OCI-LY3 (cell line): Measurements from ENCODE around the gene C3orf80.
A peak's percentile ranks its signal among the peaks of the same experiment; 100 is the strongest.

ENCODE experiments used
- H2AFZ ChIP-seq: fragments of 200-600, 300-600 bp; shearing (Covaris generic); 2 replicates; pipeline ENCODE4 v1.6.0; 2014; ENCODE audit warnings: antibody characterized with exemption, low read depth, low read length
- H3K27ac ChIP-seq: fragments of 200-600, 300-600 bp; sonication (generic); 2 replicates; pipeline ENCODE4 v1.5.1; 2014; ENCODE audit warnings: mild to moderate bottlenecking, low read length, moderate library complexity, mixed read lengths
- H3K27me3 ChIP-seq: fragments of 200-600, 300-600 bp; sonication (generic); 2 replicates; pipeline ENCODE4 v1.6.1; 2014; ENCODE audit warnings: low read depth, low read length, mixed read lengths
- H3K36me3 ChIP-seq: fragments of 200-600, 300-600 bp; sonication (generic); replicated peaks from 2 replicates; pipeline ENCODE3; 2014; ENCODE audit warnings: low read depth, low read length, mixed read lengths
- H3K4me1 ChIP-seq: fragments of 300-600, 200-600 bp; sonication (generic); 2 replicates; pipeline ENCODE4 v1.6.1; 2014; ENCODE audit warnings: low read length, mixed read lengths
- H3K4me2 ChIP-seq: fragments of 200-600, 300-600 bp; sonication (generic); 2 replicates; pipeline ENCODE4 v1.6.1; 2014; ENCODE audit warnings: low read length, mixed read lengths
- H3K4me3 ChIP-seq: fragments of 300-600, 200-600 bp; sonication (generic); 2 replicates; pipeline ENCODE4 v1.5.1; 2014; ENCODE audit warnings: antibody characterized with exemption, mild to moderate bottlenecking, low read length, moderate library complexity
- H3K79me2 ChIP-seq: fragments of 300-600, 200-600 bp; shearing (Covaris generic); 2 replicates; pipeline ENCODE4 v1.6.1; 2014; ENCODE audit warnings: mild to moderate bottlenecking, low read length, mixed read lengths
- H3K9ac ChIP-seq: fragments of 300-600, 200-600 bp; shearing (Covaris generic); 2 replicates; pipeline ENCODE4 v1.6.0; 2014; ENCODE audit warnings: mild to moderate bottlenecking, low read length, moderate library complexity
- H3K9me3 ChIP-seq: fragments of 200-600, 300-600 bp; shearing (Covaris generic); 2 replicates; pipeline ENCODE4 v1.6.1; 2014; ENCODE audit warnings: low read length, mixed read lengths; ENCODE audit not compliant: insufficient read depth
- H4K20me1 ChIP-seq: fragments of 200-600, 300-600 bp; sonication (generic); 2 replicates; pipeline ENCODE4 v1.6.1; 2016; ENCODE audit warnings: low read length, mixed read lengths; ENCODE audit not compliant: insufficient read depth
- EZH2phosphoT487 ChIP-seq: fragments of 200-600 bp; shearing (Covaris generic); IDR thresholded peaks from 2 replicates; pipeline ENCODE4 v1.6.1; 2018; ENCODE audit warnings: antibody characterized with exemption, mixed run types, low read depth
- TF ChIP-seq, protein P1 (sequence below): fragments of 200-600, 300-600 bp; sonication (generic); IDR thresholded peaks from 2 replicates; pipeline ENCODE4 v1.5.1; 2014; ENCODE audit warnings: antibody characterized with exemption, low read length, low read depth

The C3orf80 gene

DNA sequence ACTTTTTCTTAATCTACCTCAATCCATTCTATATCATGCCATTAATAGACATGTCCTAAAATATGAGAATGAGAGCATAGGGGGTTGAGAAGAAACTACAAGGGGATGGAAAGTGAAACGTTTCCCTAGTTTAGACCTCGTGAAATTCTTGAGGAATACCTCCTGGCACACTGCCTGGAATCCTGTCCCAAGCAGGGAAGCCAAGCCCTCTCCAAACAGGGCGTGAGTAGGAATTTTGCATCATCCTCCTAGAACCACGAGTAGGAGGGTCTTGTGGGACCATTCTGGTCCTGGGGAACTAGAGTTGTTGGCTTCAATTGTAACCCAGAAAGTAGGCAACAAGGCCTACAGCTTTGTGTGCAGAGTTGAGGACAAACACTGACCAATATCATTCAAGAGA is 19.6 kb upstream of the C3orf80 start:
- no peak overlapping the region for H3K9ac ChIP-seq
- H3K4me2 ChIP-seq: no peak overlapping the region
- no peaks in the 10 kb centered on the region for H3K9me3 ChIP-seq
- TF ChIP-seq, protein P1, sequence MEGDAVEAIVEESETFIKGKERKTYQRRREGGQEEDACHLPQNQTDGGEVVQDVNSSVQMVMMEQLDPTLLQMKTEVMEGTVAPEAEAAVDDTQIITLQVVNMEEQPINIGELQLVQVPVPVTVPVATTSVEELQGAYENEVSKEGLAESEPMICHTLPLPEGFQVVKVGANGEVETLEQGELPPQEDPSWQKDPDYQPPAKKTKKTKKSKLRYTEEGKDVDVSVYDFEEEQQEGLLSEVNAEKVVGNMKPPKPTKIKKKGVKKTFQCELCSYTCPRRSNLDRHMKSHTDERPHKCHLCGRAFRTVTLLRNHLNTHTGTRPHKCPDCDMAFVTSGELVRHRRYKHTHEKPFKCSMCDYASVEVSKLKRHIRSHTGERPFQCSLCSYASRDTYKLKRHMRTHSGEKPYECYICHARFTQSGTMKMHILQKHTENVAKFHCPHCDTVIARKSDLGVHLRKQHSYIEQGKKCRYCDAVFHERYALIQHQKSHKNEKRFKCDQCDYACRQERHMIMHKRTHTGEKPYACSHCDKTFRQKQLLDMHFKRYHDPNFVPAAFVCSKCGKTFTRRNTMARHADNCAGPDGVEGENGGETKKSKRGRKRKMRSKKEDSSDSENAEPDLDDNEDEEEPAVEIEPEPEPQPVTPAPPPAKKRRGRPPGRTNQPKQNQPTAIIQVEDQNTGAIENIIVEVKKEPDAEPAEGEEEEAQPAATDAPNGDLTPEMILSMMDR: no peak
- TF ChIP-seq EZH2phosphoT487: no peak
- H3K4me3 ChIP-seq: no peak overlapping the region
- no peaks in the 10 kb centered on the region for H3K79me2 ChIP-seq
- no peaks in the 10 kb centered on the region for H3K36me3 ChIP-seq
- no peaks in the 10 kb centered on the region for H3K27me3 ChIP-seq
- no peaks in the 10 kb centered on the region for H3K4me1 ChIP-seq
- no peaks in the 10 kb centered on the region for H4K20me1 ChIP-seq
- no peak overlapping the region for H3K27ac ChIP-seq
- H2AFZ ChIP-seq: no peak overlapping the region

DNA sequence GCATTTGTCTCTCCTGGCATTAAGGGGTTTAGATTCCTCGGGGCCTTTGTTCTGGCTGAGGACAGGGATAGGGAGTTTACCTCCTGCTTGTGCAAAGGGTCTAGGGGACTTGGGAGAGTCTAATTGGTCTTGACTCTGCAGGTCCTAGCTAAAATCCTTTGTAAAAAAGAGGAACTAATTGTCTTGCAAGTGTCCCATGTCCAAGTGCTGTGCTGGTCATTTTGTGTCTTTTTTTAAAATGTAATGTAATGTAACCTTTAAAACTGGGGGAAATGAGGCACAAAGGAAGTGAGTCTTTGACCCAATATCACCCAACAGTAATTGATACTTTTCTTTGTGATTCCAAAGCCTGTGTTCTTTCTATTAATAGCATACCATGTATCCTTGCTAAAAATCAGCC is 14.9 kb upstream of the C3orf80 start:
- Histone ChIP-seq H3K4me1 (no peaks in the 10 kb centered on the region), H3K27me3 (peaks cover 4% of the 10 kb centered on the region; the same call in 1 of the 2 replicates), H3K27ac (no peak overlapping the region), H3K9ac (no peak overlapping the region), H3K4me3 (no peak overlapping the region), H2AFZ (no peak overlapping the region), H4K20me1 (no peaks in the 10 kb centered on the region), H3K79me2 (no peaks in the 10 kb centered on the region), H3K9me3 (no peaks in the 10 kb centered on the region), H3K4me2 (no peak overlapping the region), H3K36me3 (no peaks in the 10 kb centered on the region)
- TF ChIP-seq, protein P1: no peak
- TF ChIP-seq EZH2phosphoT487: no peak

DNA sequence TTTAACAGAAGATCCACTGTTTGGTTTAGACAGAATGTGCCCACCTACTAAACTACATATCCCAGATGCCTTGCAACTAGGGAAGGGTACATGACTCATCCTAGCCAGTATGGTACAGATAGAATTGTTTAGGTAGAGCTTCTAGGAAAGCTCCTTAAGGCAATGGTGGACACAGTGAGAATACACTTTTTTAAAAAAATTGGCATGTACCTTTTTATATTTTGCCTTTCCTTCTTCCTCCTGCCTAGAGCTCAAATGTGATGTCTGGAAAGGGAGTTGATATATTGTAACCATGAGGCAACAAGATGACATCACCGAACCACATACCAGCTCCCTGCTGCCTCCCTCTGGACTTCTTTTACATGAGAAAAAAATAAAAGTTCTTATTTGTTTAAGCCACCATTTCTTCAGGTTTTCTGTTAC is 14.4 kb upstream of the C3orf80 start:
- no peak for TF ChIP-seq EZH2phosphoT487
- TF ChIP-seq, protein P1: peak; percentile 43
- Histone ChIP-seq H3K4me2 (no peak overlapping the region), H3K4me3 (no peak overlapping the region), H3K9me3 (no peaks in the 10 kb centered on the region), H3K9ac (no peak overlapping the region), H4K20me1 (no peaks in the 10 kb centered on the region), H3K27me3 (peaks cover 4% of the 10 kb centered on the region; the same call in 1 of the 2 replicates), H2AFZ (no peak overlapping the region), H3K27ac (no peak overlapping the region), H3K36me3 (no peaks in the 10 kb centered on the region), H3K79me2 (no peaks in the 10 kb centered on the region), H3K4me1 (no peaks in the 10 kb centered on the region)

DNA sequence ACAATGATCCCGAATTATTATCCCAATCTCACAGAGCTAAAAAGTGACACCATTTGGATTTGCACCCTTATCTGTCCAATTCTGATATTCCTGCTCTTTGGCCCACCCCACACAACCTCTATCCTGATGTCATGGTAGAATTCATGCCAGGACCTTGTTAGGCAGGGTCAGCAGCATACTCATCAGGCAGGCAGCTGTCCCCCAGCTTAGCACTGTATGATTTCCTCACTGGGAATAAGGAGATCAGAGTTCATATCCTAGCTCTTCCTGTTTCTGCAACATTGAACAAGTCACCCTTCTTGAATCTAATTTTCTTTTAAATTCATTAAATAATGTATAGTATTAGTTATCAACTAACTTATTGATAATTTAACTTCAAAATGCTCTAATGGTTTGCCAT is 12.0 kb upstream of the C3orf80 start:
- H3K79me2 ChIP-seq: no peaks in the 10 kb centered on the region
- H3K27ac ChIP-seq: no peak overlapping the region
- H3K4me1 ChIP-seq: no peaks in the 10 kb centered on the region
- H2AFZ ChIP-seq: no peak overlapping the region
- H3K4me2 ChIP-seq: no peak overlapping the region
- H3K27me3 ChIP-seq: peaks cover 4% of the 10 kb centered on the region; the same call in 1 of the 2 replicates
- no peaks in the 10 kb centered on the region for H3K36me3 ChIP-seq
- H4K20me1 ChIP-seq: no peaks in the 10 kb centered on the region
- no peak overlapping the region for H3K9ac ChIP-seq
- no peak overlapping the region for H3K4me3 ChIP-seq
- no peaks in the 10 kb centered on the region for H3K9me3 ChIP-seq
- no peak for TF ChIP-seq EZH2phosphoT487
- TF ChIP-seq, protein P1: no peak
